RKO (cell line): ENCODE data around the gene CCDC148.
"Not testable (repeated sequence)": the region's sequence is repeated elsewhere in the genome, so short reads cannot be mapped to it uniquely, and the experiment has no call there.

Source experiments
- DNase-seq: peaks from one replicate; pipeline ENCODE4 v3.0.0-alpha.2; 2016; ENCODE audit warnings: low spot score

The CCDC148 gene

DNA sequence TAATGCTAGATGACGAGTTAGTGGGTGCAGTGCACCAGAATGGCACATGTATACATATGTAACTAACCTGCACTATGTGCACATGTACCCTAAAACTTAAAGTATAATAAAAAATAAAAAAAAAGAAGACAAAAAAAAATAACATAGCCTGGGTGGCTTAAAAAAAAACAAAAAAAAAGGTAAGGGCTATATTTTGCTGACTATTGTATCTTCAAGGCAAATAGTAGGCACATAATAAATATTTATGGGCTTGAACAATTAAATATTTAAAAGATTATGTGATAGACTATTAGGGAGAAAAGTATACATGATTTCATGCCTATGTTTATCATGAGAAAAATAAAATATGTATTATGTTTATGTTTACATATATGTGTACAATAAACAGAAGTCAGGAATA lies 99.4 kb downstream of the CCDC148 start:
- no peak for DNase-seq

DNA sequence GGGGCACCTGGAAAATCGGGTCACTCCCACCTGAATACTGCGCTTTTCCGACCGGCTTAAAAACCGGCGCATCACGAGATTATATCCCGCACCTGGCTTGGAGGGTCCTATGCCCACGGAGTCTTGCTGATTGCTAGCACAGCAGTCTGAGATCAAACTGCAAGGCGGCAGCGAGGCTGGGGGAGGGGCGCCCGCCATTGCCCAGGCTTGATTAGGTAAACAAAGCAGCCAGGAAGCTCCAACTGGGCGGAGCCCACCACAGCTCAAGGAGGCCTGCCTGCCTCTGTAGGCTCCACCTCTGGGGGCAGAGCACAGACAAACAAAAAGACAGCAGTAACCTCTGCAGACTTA lies 105.1 kb downstream of the CCDC148 start:
- DNase-seq = not testable (repeated sequence)

DNA sequence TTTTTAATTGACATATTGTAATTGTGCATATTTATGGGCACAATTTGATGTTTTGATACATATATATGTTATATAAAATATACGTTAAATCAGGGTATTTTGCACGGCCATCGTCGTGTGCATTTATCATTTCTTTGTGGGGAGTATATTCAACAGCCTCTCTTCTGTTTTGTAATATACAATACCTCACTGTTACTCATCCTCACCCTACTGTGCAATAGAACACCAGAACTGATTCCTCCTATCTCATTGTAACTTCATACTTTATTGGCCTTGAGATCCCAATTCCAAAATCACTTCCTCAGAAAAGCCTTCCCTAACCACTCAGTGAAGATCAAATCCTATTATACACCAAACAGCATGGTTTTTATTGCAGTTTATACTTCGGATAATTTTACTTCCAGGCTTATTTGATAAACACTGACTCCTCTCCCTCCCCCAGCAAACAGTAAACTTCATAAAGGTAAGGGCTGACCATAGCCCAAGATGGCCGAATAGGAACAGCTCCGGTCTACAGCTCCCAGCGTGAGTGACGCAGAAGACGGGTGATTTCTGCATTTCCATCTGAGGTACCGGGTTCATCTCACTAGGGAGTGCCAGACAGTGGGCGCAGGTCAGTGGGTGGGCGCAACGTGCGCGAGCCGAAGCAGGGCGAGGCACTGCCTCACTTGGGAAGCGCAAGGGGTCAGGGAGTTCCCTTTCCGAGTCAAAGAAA lies 105.6 kb downstream of the CCDC148 start:
- not testable (repeated sequence) for DNase-seq

DNA sequence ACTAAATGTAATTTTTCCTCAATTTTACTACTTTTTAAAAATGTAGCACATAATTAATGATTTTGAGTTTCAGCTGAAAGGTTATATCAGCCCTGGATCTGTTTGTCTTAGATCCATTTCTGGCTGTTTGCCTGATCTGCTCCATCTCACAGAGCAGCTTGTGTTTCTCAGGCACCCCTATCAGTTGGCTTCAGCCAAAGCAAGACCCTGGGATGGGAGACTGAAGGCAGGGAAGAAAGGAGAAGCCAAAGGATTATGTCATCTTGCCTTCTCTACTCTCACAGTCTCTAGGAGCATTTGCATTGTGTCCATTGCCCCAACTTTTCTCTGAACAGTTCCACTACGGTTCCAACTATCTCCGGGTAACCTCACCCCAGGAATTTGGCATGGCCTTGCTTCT lies 110.5 kb downstream of the CCDC148 start:
- DNase-seq = no peak

DNA sequence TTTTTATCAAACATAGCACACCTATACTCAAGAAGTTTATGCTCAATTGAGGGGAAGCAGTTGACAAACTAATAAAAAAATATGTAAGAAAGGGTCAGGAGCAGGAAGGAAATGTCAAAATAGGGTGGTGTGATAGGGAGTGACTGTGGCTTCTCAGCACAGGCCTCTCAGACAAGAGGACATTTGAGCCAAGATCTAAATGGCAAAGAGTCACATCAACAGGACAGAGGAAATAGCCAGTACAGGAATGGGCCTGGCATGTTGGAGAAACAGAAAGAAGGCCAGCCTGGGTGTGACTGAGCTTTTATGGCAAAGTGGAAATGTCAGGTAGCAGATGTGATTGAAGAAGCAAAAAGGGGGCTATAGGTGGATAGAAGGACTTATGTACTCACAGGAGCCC lies 117.0 kb downstream of the CCDC148 start:
- DNase-seq = no peak

DNA sequence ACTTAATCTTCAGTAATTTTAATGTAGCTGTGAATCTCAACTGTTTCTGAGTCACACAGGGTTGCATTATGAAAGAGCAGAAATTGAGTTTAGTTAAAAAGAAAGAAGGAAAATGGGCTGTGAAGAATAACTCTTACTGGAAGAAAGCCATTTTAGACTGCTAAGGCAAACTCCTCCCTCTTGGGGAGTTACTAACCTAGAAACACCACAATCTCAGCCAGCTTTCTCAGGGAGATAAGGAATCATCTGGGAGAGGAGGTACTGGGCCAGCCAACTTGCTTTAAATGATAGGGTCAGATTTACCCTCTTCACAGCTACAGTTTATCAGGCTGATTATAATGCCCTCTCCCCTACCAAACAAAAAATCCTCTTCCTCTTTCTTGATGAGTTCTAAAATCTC lies 119.5 kb downstream of the CCDC148 start:
- no peak for DNase-seq

DNA sequence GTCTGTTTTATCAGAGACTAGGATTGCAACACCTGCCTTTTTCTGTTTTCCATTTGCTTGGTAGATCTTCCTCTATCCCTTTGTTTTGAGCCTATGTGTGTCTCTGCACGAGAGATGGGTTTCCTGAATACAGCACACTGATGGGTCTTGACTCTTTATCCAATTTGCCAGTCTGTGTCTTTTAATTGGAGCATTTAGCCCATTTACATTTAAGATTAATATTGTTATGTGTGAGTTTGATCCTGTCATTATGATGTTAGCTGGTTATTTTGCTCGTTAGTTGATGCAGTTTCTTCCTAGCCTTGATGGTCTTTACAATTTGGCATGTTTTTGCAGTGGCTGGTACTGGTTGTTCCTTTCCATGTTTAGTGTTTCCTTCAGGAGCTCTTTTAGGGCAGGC lies 124.8 kb downstream of the CCDC148 start:
- not testable (repeated sequence) for DNase-seq

DNA sequence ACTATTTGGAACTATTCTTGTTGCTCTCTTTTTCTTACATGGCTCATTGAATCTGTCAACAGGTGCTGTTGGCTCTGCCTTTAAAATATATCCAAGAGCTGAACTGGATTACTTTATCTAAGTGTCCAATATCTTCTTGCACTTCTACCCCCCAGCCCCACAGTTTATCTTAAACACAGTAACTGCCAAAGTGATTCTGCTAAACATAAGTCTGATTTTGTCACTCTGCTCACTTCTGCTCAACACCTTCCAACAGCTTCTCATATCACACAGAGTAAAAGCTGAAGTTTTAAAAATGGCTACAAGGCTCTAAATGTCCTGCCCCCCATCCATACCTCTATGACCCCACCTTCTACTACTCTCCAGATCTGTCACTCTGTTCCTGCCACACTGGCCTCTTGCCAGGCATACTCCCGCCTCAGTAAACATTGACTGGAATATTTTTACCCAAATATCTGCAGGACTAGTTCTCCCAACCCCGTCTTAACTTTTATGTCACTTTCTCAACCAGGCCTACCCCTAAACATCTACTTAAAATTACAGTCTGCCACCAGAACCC lies 130.7 kb downstream of the CCDC148 start:
- no peak for DNase-seq

DNA sequence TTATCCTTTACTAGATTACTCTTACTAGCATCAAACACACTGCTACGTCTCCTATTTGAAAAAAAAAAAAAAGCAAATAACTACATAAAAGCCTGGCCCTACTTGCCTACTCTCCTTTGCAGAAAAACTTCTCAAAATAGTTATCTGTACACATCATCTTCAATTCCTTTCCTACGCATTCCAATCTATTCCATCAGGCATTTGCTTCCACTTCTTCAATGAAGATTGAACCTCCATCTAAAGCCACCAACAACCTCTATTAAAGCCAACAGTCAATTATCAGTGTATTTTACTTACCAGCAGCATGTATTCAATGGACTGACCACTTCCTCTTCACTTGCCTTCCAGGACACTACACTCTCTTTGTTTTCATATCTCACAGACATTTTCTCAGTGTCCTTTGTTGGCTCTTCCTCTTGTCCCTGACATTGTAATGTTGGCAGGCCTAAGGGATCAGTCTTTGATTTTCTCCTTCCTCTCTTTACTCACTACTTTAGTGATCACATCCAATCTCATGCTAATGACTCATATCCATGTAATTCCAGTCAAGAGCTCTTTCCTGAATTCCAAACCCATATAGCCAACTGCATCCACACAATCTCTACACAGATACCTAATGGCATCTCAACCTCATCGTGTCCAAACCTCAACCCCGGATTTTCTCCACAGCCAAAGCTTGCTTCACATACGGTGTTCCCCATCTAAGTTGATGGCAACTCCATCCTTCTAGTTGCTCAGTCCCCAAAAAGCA lies 131.3 kb downstream of the CCDC148 start:
- peak; percentile 41 for DNase-seq

DNA sequence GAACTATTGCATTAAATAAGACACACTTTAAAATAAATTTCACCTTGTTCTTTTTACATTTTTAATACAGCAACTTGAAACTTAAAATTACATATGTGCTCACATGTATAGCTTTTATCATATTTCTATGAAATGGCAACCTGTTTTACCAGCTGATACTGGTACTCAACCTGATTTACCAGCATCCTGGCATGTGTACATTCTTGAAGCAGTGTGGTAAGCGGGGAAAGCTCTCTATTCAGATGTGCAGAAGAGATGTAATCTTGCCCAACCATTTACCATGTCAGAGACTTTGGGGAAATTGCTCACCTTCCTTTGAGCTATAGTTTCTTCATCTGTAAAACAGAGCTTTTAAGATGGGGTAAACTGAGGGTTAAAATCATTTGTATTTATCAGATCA lies 133.2 kb downstream of the CCDC148 start:
- no peak for DNase-seq

DNA sequence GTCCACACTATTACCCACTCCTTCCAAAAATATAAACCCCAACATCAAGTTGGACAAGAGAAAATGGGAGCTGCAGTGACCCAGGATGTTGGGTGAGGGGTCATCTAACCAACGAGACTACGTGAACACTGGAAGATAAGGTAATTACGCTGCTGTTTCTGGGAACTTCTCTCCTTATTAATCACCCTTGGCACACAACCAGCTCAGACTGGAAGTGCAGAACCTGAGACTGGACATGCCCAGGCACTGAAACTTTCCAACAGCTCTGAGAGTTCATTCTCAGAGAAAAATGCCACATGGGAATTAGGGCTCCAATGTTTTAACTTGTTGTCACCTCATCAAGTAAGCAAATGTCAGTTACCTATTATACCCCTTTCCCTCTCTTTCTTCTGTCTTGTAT lies 135.3 kb downstream of the CCDC148 start:
- DNase-seq = peak; percentile 14

DNA sequence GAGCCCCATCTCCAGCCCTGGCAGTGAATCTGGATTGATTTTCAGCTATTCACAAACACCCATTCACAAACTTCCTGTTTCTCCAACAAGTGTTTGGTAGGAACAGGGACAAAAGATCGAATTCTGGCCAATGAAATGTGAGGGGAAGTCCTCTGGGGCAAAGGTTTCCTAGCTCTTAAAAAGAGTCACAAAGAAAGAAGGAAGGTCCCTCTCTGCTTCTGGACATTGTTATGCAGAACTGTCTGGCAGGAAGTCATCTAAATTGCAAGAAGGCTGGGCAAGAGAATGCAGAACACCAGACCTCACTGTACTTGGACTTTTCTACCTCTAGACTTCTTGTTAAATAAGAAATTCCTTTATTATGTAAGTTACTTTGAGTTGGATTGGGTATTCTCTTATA lies 137.3 kb downstream of the CCDC148 start:
- no peak for DNase-seq

DNA sequence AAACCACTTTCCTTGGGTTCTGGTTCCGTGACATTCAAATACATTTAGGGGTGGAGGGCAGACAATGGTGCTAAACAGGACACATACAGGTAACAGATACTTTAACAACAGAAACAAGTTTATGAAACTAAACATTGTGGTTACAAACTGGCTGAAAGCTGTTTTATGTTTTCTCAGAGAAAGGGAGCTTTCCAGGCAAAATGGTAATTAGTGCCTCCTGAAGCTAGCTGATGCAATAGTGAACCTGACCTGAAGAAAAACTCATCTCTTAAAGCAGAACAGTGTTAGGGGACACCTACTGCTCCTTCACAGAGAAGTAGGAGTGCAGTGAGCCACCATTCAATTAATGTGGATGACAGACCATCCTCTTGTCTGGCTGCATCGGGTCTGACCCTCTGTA lies 138.9 kb downstream of the CCDC148 start:
- no peak for DNase-seq

DNA sequence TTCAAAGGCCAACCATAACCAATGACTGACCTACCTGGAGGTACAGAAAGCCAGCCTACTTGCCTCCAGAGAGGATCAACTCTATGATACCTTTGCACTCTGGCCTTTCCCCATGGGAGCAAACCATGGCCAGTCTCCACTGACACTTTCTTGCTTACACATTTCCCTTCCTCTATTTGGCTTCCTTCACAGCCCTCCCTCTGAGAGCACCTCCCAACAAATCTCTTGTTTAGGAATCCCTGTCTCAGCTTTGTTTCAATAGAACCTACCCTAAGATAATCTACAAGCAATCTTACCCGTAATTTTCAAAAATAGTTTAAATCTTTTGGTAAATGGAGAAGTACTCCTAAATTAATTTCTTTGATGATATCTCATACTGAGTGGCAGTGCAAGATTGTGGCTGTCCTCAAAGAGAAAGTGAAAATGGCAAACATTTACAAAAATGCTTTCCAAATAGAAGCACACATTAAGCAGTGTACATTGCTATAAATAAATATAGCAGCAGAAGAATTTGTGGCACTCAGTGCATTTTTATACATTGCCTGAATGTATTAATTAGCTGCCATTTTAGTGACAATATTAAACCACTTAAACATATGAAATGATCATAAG lies 140.6 kb downstream of the CCDC148 start:
- DNase-seq = no peak

DNA sequence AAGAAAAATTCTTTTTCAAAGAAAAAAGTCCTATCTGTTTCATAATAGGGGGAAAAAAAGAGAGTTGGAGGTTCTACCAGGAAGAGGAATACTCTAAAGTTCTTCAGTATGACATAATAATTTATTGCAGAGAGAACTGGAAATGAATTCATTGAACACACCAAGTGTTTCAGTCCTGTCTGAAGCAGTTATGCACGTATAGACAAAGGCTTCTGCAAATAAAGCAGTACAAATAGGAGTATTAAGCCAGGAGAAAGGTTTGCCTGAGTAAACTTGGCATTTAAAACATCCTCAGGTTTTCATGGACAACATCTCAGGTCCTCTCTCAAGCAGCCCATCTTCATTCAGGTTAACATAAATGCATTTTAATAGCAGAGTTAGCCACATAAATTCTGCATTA lies 141.6 kb downstream of the CCDC148 start:
- DNase-seq = no peak

DNA sequence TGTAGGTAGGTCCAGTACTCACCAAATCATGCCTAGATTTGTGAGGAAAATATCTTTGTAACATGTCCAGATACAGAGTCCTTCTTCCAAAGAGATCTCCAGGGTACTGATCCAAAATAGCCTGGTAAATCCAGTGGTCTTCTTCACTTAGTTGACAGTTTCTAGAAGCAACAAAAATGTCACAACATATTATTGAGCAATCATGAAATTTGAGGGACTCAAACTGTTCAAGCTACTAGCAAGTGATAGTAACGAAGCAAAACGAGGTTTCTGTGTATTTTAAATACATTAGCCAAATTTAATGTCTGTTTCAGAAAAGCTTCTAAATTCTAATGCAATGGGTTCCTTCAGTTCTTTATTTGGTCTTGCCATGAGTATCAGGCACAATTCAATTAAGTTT lies 142.8 kb downstream of the CCDC148 start:
- DNase-seq = no peak

DNA sequence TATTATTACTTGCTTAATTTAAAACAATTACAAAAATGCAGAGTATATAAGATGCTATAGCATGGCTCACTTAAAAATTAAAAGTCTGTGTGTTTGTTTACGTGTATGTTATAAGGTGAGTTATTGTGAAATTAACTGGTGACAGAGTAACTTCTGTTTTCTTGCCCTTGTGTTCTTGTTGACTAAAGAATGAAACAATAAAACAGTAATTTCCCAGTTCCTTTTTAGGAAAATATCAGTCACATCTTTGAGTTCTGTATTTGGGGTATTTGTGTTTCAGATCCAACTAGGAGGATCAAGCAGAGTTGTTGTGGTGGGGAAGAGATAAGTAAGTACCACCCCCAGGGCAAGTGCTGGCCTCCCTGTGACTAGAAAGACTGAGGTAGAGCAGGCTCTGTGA lies 143.6 kb downstream of the CCDC148 start:
- no peak for DNase-seq

DNA sequence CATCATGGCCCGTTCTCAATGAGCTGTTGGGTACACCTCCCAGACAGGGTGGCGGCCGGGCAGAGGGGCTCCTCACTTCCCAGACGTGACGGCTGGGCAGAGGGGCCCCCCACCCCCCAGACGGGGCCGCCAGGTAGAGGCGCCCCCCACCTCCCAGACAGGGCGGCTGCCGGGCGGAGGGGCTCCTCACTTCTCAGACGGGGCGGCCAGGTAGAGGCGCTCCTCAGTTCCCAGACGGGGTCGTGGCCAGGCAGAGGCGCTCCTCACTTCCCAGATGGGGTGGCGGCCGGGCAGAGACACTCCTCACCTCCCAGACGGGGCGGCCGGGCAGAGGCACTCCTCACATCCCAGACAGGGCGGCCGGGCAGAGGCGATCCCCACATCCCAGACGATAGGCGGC lies 146.1 kb downstream of the CCDC148 start:
- DNase-seq = not testable (repeated sequence)

DNA sequence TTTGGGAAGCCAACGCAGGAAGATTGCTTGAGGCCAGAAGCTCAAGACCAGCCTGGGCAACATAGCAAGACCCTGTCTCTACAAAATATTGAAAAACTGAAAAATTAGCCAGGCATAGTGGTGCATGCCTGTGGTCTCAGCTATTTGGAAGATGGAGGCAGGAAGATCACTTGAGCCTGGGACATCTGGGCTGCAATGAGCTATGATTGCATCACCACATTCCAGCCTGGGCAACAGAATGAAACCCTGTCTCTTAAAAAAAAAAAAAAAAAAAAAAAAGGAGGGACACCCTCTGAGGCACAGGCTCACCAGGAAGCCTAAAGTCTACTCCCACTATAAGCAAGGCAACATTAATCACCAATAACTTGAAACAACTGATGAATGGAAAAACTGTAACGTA lies 151.1 kb downstream of the CCDC148 start:
- DNase-seq = no peak

DNA sequence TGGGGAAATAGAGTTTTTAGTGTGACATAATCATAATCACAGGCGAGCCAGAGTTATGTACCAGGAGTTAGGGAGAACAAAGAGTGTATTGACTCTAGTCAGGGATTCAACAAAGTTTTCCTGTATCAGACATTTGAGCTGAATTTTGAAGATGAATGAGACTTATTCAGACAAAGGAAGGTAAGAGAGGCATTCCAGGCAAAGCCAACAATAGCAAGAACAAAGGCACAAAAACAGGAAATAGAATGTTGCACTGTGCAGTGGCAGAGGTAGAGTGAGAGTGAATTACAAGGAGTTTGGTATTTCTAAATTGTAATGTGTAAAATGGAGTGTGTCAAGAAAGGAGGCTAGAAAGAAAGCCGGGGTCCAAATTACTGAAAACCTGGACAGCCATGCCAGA lies 156.2 kb downstream of the CCDC148 start:
- no peak for DNase-seq

DNA sequence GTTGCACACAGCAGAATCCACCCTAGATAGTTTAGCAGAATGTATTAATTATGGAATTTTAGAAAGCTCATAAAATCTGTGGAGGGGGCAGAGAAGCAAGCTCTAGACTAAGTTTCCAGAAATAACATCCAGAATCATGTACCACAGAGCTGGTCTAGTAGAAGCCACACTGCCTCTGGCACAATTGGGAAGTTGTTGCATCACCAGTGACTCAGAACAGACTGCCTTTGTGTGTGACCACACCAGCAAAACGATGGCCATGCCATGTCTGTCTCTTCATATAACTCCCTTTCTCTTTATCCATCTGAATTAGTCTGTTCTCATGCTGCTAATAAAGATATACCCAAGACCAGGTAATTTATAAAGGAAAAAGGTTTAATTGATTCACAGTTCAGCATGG lies 158.9 kb downstream of the CCDC148 start:
- no peak for DNase-seq

DNA sequence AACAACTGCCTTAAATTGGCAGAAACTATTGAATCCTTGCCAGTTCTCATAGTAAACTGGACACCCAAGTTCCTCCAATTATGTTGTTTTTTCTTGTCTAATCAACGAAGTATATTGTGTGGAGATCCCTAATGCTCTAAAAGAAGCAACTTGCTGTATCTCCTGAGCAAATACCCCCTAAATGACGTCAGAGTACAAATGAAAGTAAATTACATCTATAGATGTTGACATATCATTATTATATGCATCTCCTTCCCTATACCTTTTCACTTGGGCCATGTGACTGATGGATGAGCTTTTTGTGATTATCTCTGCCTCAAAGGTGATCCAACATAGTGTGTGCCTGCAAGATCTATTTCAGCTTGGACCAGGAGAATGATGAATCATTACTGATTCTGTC lies 159.4 kb downstream of the CCDC148 start:
- no peak for DNase-seq

DNA sequence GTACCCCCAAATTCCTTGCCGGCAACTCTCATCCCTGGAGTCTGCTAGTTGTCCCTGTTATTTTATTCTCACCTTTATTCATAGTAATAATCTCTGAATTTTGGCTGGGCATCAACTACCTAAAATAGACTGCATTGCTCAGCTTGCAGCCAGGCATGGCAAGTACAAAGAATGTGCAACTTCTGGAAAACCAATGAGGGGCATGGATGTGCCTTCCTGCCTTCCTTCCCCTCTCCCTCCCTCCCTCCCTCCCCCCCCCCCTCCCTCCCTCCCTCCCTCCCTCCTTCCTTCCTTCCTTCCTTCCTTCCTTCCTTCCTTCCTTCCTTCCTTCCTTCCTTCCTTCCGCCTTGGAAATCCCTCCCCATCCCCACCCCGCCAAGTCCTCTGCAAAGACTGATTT lies 162.8 kb downstream of the CCDC148 start:
- no peak for DNase-seq
